Articular chondrocyte of knee joint (primary cell): ENCODE results near the gene CAMK2N2. TPM values are rescaled to one million over a fixed set of nuclear protein-coding genes. Genes with fewer than 3 reads are reported as not detected.

Experiments used
- small RNA-seq: library from RNA; depleted of rRNA; stranded (forward); fragments of <200 nt; gene quantifications from one replicate; pipeline ENCODE3, GENCODE V24; 2012
- total RNA-seq: library from RNA; depleted of rRNA; stranded (reverse); fragments of >200 nt; gene quantifications from 2 replicates; pipeline ENCODE4 v1.2.3, GENCODE V29; 2012

The CAMK2N2 gene
- not detected in 2 replicates for total RNA-seq

GRCh38 chr3:184261270-184261853, at the start of gene CAMK2N2:
TSS of gene CAMK2N2 (minus strand) at chr3:184261553. CDS start at chr3:184261285, 268 bp downstream.

GRCh38 chr3:184298759-184299487, 37.6 kb upstream of the CAMK2N2 start, which contains the start of gene PSMD2:
TSS of gene PSMD2 (plus strand) at chr3:184299241. CDS start at chr3:184299267, 26 bp downstream.

GRCh38 chr3:184275961-184276910, 14.9 kb upstream of the CAMK2N2 start, which contains the start of gene ECE2:
TSS of gene ECE2 (plus strand) at chr3:184276022. CDS start at chr3:184276154, 132 bp downstream.

GRCh38 chr3:184249412-184250166, 11.8 kb downstream of the CAMK2N2 start, which contains the start of gene EEF1AKMT4:
TSS of gene EEF1AKMT4 (plus strand) at chr3:184249672. CDS start at chr3:184249695, 23 bp downstream.

GRCh38 chr3:184248454-184249411, 12.6 kb downstream of the CAMK2N2 start, which contains the start of gene ALG3:
TSS of gene ALG3 (minus strand) at chr3:184248962. CDS start at chr3:184248940, 22 bp downstream.

GRCh38 chr3:184229394-184230080, 31.8 kb downstream of the CAMK2N2 start, which contains the start of gene VWA5B2:
TSS of gene VWA5B2 (plus strand) at chr3:184229585. CDS start at chr3:184230529, 944 bp downstream.

Small RNA genes lying within 50 kb of the gene (small RNA-seq; reads per million reads assigned to genes)
- gene MIR1224 = not detected

Other genes with a start within 250 kb of the CAMK2N2 start
- 22.8 and 26.5 TPM in 2 replicates for gene ABCC5, start 243.7 kb downstream of the CAMK2N2 start, total RNA-seq
- gene HTR3D, start 229.8 kb downstream of the CAMK2N2 start, total RNA-seq = not detected in 2 replicates
- not detected in 2 replicates for gene HTR3C, start 208.5 kb downstream of the CAMK2N2 start, total RNA-seq
- not detected in 2 replicates for gene HTR3E, start 164.5 kb downstream of the CAMK2N2 start, total RNA-seq
- gene EIF2B5, start 126.2 kb downstream of the CAMK2N2 start, total RNA-seq = 26.8 and 27.6 TPM in 2 replicates
- gene DVL3, start 106.2 kb downstream of the CAMK2N2 start, total RNA-seq = 23.5 and 27.4 TPM in 2 replicates
- gene AP2M1, start 86.7 kb downstream of the CAMK2N2 start, total RNA-seq = 386 and 454 TPM in 2 replicates
- 34.4 and 35.1 TPM in 2 replicates for gene ABCF3, start 75.4 kb downstream of the CAMK2N2 start, total RNA-seq
- not detected in 2 replicates for gene VWA5B2, start 32.0 kb downstream of the CAMK2N2 start, total RNA-seq
- gene ALG3, start 12.6 kb downstream of the CAMK2N2 start, total RNA-seq = 26.4 and 30.1 TPM in 2 replicates
- gene EEF1AKMT4, start 11.9 kb downstream of the CAMK2N2 start, total RNA-seq = 2.0 and 2.4 TPM in 2 replicates
- not detected in 2 replicates for gene ECE2, start 14.5 kb upstream of the CAMK2N2 start, total RNA-seq
- 218 and 257 TPM in 2 replicates for gene PSMD2, start 37.7 kb upstream of the CAMK2N2 start, total RNA-seq
- gene EIF4G1, start 53.1 kb upstream of the CAMK2N2 start, total RNA-seq = 233 TPM in 2 replicates
- 13.1 and 14.9 TPM in 2 replicates for gene FAM131A, start 76.0 kb upstream of the CAMK2N2 start, total RNA-seq
- gene CLCN2, start 100.1 kb upstream of the CAMK2N2 start, total RNA-seq = 3.1 and 4.6 TPM in 2 replicates
- 57.0 and 86.0 TPM in 2 replicates for gene POLR2H, start 100.2 kb upstream of the CAMK2N2 start, total RNA-seq
- 0.76 and 0.78 TPM in 2 replicates for gene THPO, start 116.7 kb upstream of the CAMK2N2 start, total RNA-seq
- gene CHRD, start 118.5 kb upstream of the CAMK2N2 start, total RNA-seq = 1.7 and 4.7 TPM in 2 replicates